Epithelial cell of proximal tubule (primary cell): ENCODE results near the gene JPT2. TPM values are rescaled to one million over a fixed set of nuclear protein-coding genes. Genes with fewer than 3 reads are reported as not detected.

Source experiments
- DNase-seq: peaks from one replicate; pipeline ENCODE4 v3.0.0-alpha.2; 2011; ENCODE audit warnings: low read depth
- H3K4me3 ChIP-seq: 2 replicates; pipeline ENCODE4 v1.5.1; 2011; ENCODE audit warnings: low read depth, mild to moderate bottlenecking, low read length
- CTCF ChIP-seq: conservative IDR thresholded peaks from 2 replicates; pipeline ENCODE4 v1.5.1; 2012; ENCODE audit warnings: low read depth, mild to moderate bottlenecking, low read length
- total RNA-seq: library from RNA; depleted of rRNA; stranded (reverse); fragments of >200 nt; gene quantifications from 2 replicates; pipeline ENCODE4 v1.2.3, GENCODE V29; 2015

The JPT2 gene
- total RNA-seq, 1 donor from 2014 or later: 119 TPM

DNA sequence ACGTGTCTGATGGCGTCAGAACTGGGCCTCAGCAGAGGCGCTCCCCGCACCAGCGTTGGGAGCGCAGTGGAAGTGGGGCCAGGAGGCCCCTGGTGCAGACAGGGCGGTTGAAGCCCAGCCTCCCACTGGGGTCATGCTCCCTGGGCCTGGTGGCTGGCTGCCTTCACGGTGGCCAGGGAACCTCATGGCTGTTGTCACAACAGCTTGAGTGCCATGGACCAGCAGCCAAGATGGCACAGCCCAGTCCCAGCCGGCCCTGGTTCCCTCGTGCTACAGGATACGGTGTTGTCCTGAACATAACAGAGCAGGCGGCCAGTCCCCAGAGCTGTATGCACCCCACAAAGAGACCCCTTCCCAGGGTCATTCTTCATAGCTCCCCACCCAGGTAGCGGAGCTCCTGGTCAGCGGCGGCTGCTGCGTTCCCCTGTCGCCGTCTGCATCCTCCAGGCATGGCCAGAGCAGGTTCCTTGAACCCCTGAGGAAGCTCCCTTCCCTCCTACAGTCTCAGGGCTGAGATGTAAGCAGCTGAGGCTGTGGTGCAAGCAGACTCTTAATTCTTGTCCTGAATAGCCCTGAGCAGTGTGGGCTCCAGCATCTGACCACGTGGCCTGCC lies 63.6 kb downstream of the JPT2 start:
- no peak for DNase-seq
- no peak for TF ChIP-seq CTCF
- no peak overlapping the region for H3K4me3 ChIP-seq

- TF ChIP-seq CTCF: no peak
- DNase-seq: no peak
- no peak overlapping the region for H3K4me3 ChIP-seq
Observed at GRCh38 chr16:1743376-1744337, 65.6 kb downstream of the JPT2 start.

DNA sequence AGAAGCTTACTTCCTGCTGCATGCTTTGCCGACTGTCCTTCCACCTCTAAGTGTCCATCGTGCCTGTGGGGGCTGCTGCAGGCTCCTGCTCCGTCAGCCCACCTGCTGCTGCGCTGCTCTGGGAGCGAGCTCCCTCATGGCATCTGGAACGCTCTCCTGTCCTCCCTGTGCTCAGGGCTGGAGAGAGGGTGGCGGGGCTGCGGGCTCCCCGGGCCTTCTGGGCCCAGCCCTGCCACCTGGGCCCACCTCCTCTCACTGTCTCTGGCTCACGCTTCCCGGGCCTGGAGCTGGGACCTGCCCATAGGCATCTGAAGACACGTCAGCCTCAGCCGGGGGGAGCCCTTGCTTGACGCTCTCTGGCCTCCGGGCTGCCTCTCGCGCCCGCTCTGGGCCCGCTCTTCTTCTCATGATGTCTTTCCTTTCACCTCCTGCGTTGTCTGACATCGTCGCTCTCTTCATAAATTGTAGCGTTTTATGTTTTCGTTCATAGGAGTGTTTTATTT lies 66.3 kb downstream of the JPT2 start:
- DNase-seq: no peak
- no peak for TF ChIP-seq CTCF
- no peak overlapping the region for H3K4me3 ChIP-seq

- no peak for DNase-seq
- H3K4me3 ChIP-seq: no peak overlapping the region
- no peak for TF ChIP-seq CTCF
Observed at GRCh38 chr16:1745181-1745899, 67.3 kb downstream of the JPT2 start.

- DNase-seq: no peak
- H3K4me3 ChIP-seq: no peak overlapping the region
- no peak for TF ChIP-seq CTCF
Observed at GRCh38 chr16:1745900-1746692, 68.0 kb downstream of the JPT2 start.

- DNase-seq: no peak
- no peak for TF ChIP-seq CTCF
- no peak overlapping the region for H3K4me3 ChIP-seq
Observed at GRCh38 chr16:1746693-1747195, 68.7 kb downstream of the JPT2 start.
